ENCODE results near the gene ZBTB3.
"Not testable (repeated sequence)": the region's sequence is repeated elsewhere in the genome, so short reads cannot be mapped to it uniquely, and the experiment has no call there.

ZBTB3 gene

DNA sequence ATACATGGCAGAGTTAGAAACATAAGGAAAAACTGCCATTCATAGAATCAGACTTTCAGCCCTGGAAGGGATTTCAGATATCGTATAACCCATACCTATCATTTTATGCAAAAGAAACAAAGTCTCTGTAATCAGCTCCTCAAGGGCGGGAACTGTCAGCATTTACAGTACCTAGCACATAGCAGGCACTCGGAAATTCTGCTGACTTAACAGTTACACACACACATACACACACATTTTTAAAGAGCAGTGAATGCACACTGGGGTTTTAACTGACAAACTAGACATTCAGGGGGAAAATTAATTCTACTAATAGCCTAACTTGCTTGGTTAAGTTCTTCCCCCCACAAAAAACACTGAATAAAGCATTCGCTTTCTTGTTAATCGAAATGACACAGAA is 37.8 kb downstream of the ZBTB3 start:
- DNase-seq (ENCODE audit: low spot score): no peak

DNA sequence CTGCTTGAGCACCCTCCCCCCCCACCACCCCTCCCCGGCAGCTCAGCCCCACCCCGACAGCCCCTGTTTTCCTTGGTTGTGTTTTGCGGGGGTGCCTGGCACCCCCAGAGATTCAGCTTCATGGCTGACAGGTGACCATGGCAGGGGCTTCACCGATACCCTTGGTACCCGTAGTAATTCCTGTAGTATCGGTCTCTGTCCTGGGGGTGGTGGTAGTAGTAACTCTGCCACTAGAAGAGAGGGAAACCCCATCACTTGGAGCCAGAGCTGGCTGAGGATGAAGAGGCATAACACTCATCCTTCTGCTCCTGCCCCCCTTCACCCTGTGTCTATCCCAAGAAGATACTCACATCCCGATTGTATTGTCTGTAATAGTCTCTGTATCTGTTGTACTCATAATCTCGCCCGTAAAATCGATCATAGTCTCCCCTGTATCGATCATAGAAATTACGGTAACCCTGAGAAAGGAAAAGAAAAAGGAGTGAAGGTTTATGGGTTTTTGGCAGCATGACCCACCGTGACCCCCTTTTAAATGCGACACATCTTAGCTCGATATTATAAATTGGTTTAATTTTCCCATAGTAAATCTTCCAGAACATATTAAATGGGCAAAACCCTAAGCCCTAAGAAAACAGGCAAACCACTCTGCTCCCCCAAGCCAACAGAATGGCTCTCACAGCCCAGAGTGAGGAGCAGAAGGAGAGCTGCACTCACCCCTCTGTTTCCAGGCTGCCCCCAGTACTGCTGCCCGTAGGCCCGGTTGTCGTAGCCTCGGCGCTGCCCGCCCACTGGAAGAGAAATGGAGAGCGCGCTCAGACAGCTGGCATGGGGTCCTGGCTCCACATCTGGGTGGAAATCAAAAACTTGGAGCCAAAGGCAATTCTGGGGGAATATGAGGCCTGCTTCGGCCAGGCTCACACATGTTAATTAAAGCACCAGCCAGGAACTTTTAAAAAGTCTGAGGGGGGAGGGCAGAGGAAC is 38.5 kb downstream of the ZBTB3 start:
- no peak for DNase-seq (ENCODE audit: low spot score)

GRCh38 chr11:62713343-62713742 is 40.6 kb downstream of the ZBTB3 start:
- DNase-seq (ENCODE audit: low spot score): no peak

DNA sequence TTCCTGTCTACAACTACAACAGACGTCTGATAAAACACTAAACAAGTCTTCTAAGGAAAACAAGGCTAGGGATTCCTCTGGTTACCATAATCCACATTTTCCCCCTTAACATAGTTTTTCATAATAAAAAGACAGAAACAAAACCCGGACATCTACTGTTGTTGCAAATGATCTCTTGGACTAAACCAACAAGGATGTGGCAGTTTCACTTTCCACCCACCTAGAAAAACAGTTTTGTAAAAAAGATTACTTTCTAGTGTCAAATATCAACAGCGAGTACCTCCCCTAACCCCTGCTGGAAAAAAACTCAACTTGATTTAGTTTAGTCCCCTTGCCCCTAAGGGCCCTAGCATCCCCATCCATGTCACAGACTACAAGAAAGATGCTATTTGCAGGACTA is 41.1 kb downstream of the ZBTB3 start:
- no peak for DNase-seq (ENCODE audit: low spot score)

DNA sequence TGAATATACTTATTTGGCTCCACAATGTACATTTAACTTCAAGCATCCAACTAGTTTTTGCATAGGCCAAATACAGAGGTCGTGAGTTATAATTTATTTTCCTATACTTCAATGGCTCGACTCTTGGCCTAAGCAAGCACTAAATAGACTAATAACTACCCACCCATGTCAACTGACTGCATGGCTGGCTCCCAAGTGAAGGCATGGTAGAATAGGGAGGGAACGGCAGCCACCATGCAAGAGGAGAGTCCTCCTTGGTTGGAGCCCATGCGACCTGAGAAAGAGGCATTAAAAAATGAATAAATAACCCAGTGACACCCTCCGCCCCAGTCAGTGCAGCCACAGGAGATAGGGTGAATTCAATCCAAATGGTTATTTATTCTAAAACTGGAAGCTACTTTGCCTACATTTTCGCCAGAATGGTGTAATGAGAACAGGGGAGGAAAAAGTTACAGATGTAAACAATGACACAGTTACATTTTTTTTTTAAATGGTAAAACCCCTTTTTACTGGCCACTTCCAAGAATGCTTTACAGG is 41.6 kb downstream of the ZBTB3 start:
- no peak for DNase-seq (ENCODE audit: low spot score)

- DNase-seq (ENCODE audit: low spot score): no peak
Measured at GRCh38 chr11:62710001-62710345, 44.0 kb downstream of the ZBTB3 start.

DNA sequence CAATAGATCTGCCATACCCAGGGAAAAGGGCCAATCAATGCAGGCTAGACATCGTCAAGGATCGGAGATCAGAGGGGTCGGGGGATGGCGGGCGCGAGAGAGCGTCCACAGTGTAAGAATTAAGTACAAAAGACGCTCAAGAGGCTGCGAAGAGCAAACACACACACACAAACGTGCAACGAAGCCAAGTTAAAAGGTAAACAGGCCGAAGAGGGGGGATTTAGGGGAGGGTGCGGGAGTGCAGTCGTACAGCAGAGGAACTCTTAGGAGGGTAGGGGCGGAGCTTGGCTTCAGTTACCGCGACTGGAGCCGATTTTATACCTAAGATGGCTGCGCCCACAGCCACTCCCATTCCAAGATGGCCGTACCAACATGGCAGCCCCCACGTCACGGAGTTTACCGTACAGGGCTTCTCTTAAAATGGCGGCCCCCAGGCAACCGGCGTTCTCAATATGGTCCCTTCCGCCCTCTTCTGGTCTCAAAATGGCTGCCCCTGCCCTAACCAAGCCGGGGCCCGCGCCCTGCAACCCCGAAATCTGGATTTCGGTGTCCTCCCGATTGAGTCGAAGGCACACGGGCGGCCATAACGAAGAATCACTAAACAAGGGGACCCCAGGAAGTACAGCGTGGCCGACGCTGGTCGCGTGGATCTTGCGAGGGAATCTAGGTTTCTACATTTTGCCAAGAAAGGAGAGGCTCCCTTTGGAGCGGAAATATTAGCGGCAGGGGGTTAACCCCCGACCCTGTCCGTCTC is 44.5 kb downstream of the ZBTB3 start:
- DNase-seq (ENCODE audit: low spot score): peak; percentile 99

GRCh38 chr11:62708793-62709192 is 45.2 kb downstream of the ZBTB3 start:
- no peak for DNase-seq (ENCODE audit: low spot score)

GRCh38 chr11:62708392-62708791 is 45.6 kb downstream of the ZBTB3 start:
- no peak for DNase-seq (ENCODE audit: low spot score)

GRCh38 chr11:62707277-62707861 is 46.6 kb downstream of the ZBTB3 start, which contains the start of the genes BSCL2 and GNG3:
Gene BSCL2 (minus strand): TSS chr11:62707424. CDS start chr11:62707195, 229 bp downstream.
Gene GNG3 (plus strand): TSS chr11:62707676. CDS start chr11:62708296, 620 bp downstream.
- peak; percentile 63 for DNase-seq (ENCODE audit: low spot score)

DNA sequence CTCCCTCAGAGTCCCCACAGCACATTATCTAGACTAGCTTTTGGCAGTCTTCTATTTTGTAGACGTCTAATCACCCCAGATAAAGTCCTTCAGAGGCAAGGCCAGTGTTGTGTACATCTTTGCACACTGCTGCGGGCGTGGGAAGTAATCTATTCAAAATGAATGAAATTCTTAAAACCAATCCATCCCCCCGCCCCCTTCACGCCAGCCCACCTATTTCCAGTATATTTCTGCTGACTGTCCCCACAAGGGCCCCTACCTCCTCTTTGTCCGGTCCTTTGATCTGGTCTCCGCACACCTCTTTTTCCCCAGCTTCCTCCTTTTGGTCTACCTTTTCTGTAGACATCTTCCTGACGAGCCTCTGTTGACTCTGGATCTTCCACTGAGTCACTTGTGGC is 47.1 kb downstream of the ZBTB3 start:
- DNase-seq (ENCODE audit: low spot score): no peak

DNA sequence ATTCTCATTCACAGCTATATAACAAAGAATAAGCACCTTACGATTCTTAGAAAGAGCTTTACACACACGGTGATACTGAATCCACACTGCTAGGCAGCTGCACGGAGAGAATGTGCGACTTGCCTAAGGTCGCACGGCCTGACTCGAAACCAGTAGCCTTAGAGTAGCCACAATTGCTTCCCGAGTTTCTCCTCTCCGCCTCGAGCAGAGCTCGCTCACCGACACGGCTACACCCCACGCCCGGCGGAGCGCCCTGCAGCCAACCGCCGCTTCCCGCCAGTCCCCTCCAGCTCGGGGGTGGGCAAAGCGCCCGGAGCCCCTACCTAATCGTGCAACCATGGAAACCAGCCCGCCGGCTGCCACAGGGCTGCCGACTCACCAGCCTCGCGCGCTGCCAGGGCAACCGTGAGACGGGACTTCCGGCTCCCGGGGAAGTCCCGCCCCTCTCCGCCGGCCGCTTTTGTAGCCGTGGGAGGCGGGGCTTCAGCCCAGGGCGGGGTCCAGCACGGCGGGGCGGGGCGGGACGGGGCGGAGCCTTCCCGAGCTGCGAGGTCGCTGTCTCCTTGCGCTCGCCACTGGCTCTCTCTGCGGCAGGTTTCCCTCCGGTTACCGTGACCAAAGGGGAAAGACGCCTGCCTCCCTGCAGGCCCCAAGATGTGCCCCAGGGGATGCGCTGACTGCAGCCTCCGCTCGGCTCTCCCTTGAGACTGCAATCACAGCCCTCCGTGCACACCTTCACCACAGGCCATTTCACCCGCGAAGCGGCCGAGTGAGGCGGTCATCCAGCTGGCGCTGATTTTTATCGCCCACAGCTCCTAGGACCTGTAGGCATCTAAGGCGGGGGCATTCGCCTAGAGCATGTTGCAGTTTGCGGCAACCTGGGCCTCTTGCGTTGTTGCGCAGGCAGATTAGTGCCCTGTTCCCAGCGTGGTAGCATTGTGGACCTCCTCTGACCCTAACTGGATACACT is 47.8 kb downstream of the ZBTB3 start:
- peak; percentile 93 for DNase-seq (ENCODE audit: low spot score)

DNA sequence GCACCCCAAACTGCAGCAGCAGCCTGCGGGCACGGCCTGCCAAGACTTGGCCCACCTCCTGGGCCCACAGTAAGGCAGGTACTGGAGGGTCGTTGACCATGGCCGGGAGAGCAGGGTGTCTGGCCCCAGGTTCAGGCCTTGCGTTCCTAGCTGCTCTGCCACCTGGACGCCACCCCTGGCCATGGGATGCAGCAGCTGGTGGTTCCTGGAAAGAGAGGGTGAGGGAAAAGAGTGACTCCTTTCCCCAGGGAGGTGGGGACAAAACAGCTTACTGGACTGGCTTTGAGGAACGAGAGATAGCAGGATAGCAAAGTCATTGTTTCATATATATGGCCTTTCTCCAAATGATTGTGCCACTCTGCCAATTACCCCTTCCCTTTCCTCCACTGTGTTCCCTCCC is 48.5 kb downstream of the ZBTB3 start:
- no peak for DNase-seq (ENCODE audit: low spot score)

GRCh38 chr11:62703921-62704320 is 50.0 kb downstream of the ZBTB3 start:
- not testable (repeated sequence) for DNase-seq (ENCODE audit: low spot score)

- no peak for DNase-seq (ENCODE audit: low spot score)
Measured at GRCh38 chr11:62702246-62702645, 51.7 kb downstream of the ZBTB3 start.
